Panc1 (cell line): ENCODE measurements around the gene PADI1.

ENCODE experiments used
- CTCF ChIP-seq: fragments of 450-650 bp; IDR thresholded peaks from 2 replicates; pipeline ENCODE4 v1.5.1; 2017; ENCODE audit warnings: mild to moderate bottlenecking
- POLR2AphosphoS5 ChIP-seq: IDR thresholded peaks from 2 replicates; pipeline ENCODE4 v1.6.1; 2012; ENCODE audit warnings: mild to moderate bottlenecking, low read depth, low read length, moderate library complexity
- REST ChIP-seq, 2 experiments: IDR thresholded peaks; 2 replicates each; pipeline ENCODE4 v1.6.1; 2011 to 2012; ENCODE audit warnings: low read depth in 2 of 2, control low read depth in 1 of 2, low read length in 1 of 2, mild to moderate bottlenecking in 1 of 2, moderate library complexity in 1 of 2; ENCODE audit not compliant: insufficient read depth in 1 of 2

- TF ChIP-seq CTCF = no peak
- no peak for TF ChIP-seq REST (IDR thresholded peaks at IDR 0.05; ENCODE audit: insufficient read depth in 1 of 2, low read depth in 2 of 2, low read length in 1 of 2)
- TF ChIP-seq POLR2AphosphoS5 = no peak
These were observed 24.5 kb downstream of the PADI1 start for GRCh38 chr1:17229379-17229778.
